ENCODE data around the gene RTRAF.

DNA sequence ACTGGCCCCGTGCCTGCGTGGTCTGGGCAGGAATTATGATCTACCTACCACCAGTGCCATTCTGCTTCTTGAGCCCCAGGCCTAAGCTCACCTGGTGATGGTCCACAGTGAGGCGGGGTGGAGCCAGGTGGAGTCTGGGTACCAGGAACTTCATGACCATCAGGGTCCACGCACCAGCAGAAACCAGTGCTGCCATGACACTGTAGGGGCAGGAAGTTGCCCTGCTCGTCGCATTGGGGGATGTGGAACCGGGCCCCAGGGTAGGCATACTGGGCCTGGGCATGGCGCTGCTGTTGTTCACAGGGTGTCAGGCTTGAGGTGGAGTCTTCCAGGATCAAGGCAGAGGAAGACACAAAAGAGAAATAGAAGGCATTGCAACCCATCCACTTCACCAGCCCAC, 29.6 kb downstream of the RTRAF start:
- TF ChIP-seq CTCF (IDR thresholded peaks at IDR 0.05) (no peak), EZH2 (IDR thresholded peaks at IDR 0.05; ENCODE audit: borderline replicate concordance, insufficient read depth, low read depth, low read length, poor library complexity, severe bottlenecking) (no peak)
